CD8-positive, alpha-beta memory T cell (primary cell): ENCODE results near the gene TBC1D14. TPM values are rescaled to one million over a fixed set of nuclear protein-coding genes. Genes with fewer than 3 reads are reported as not detected.
A peak's percentile ranks its signal among the peaks of the same experiment; 100 is the strongest.

Experiments
- CTCF ChIA-PET: fragments of 350-600 bp; sonication (Branson Sonifier 250); formaldehyde crosslinking; loops from one replicate; lab custom pipeline; 2021; ENCODE audit warnings: antibody characterized with exemption; lab: Charles Lee
- POLR2A ChIA-PET: fragments of 350-600 bp; sonication (Branson Sonifier 250); formaldehyde crosslinking; loops from one replicate; lab custom pipeline; 2021; ENCODE audit warnings: antibody characterized with exemption; lab: Charles Lee
- DNase-seq, 5 donors: peaks; one replicate each; pipeline versions ENCODE4 v3.0.0 to v3.0.0-alpha.2; 2020 to 2022; ENCODE audit warnings: mixed read lengths in 1 of 5
- H3K27ac ChIP-seq: one replicate; pipeline ENCODE4 v1.7.0; 2013; ENCODE audit warnings: low read depth, mild to moderate bottlenecking, low read length, moderate library complexity
- H3K27me3 ChIP-seq: 2 replicates; pipeline ENCODE4 v1.7.0; 2013; ENCODE audit warnings: low read length, mild to moderate bottlenecking; ENCODE audit not compliant: insufficient read depth, poor library complexity, severe bottlenecking
- H3K36me3 ChIP-seq: 2 replicates; pipeline ENCODE4 v1.7.0; 2013; ENCODE audit warnings: mild to moderate bottlenecking, low read length, moderate library complexity; ENCODE audit not compliant: insufficient read depth
- H3K4me1 ChIP-seq: 2 replicates; pipeline ENCODE4 v1.7.0; 2013; ENCODE audit warnings: mild to moderate bottlenecking, low read length, moderate library complexity; ENCODE audit not compliant: insufficient read depth
- H3K4me3 ChIP-seq: 2 replicates; pipeline ENCODE4 v1.7.0; 2013; ENCODE audit warnings: mild to moderate bottlenecking, low read length
- H3K9me3 ChIP-seq: 2 replicates; pipeline ENCODE4 v1.7.0; 2013; ENCODE audit warnings: mild to moderate bottlenecking, low read length
- H3K27ac Mint-ChIP-seq, 8 donors: one replicate each; pipeline ENCODE4 v1.8.0; 2020 to 2021; ENCODE audit warnings: mixed read lengths in 8 of 8, mild to moderate bottlenecking in 6 of 8, inconsistent platforms in 3 of 8, moderate library complexity in 3 of 8
- H3K27me3 Mint-ChIP-seq, 2 donors: one replicate each; pipeline ENCODE4 v1.8.0; 2020 to 2021; ENCODE audit warnings: mixed read lengths in 2 of 2, mild to moderate bottlenecking in 1 of 2, moderate library complexity in 1 of 2
- H3K36me3 Mint-ChIP-seq, 3 donors: one replicate each; pipeline ENCODE4 v1.8.0; 2020 to 2021; ENCODE audit warnings: mixed read lengths in 3 of 3, inconsistent platforms in 1 of 3, mild to moderate bottlenecking in 1 of 3
- H3K4me1 Mint-ChIP-seq, 3 donors: one replicate each; pipeline ENCODE4 v1.8.0; 2020 to 2021; ENCODE audit warnings: mixed read lengths in 3 of 3, inconsistent platforms in 1 of 3, mild to moderate bottlenecking in 1 of 3
- H3K4me3 Mint-ChIP-seq, 7 donors: one replicate each; pipeline ENCODE4 v1.8.0; 2020 to 2021; ENCODE audit warnings: mixed read lengths in 7 of 7, mild to moderate bottlenecking in 6 of 7, moderate library complexity in 4 of 7, inconsistent platforms in 2 of 7
- H3K9me3 Mint-ChIP-seq, 5 donors: one replicate each; pipeline ENCODE4 v1.8.0; 2020 to 2022; ENCODE audit warnings: mixed read lengths in 5 of 5, mild to moderate bottlenecking in 3 of 5, moderate library complexity in 2 of 5, inconsistent platforms in 1 of 5
- polyA plus RNA-seq: library from polyadenylated mRNA; unstranded; fragments of 300-500 nt; fragmentation: Illumina TruSeq; gene quantifications from one replicate; pipeline ENCODE4 v1.2.3, GENCODE V29; 2021
- total RNA-seq, 2 experiments: library from RNA; stranded (reverse); gene quantifications; one replicate each; pipeline ENCODE4 v1.2.3, GENCODE V29; 2021

Gene TBC1D14
- total and polyA plus RNA-seq, 3 experiments from 2014 or later: 38.0 to 48.5 (median 43.7) TPM

- Mint-ChIP-seq H3K36me3 (peaks cover 9 to 90% (median 20%) of the 10 kb centered on the region in 3 donors), H3K4me3 (no peak overlapping the region), H3K27me3 (peaks cover 0 to 2% of the 10 kb centered on the region in 2 donors), H3K4me1 (peaks cover 0 to 6% (median 5%) of the 10 kb centered on the region in 3 donors), H3K9me3 (no peaks in the 10 kb centered on the region), H3K27ac (peak overlapping the region in 1 of 8 donors; percentile 82)
- CTCF ChIA-PET: interaction anchor here (6.1 kb wide), 1 partner anchor 158 kb away, joined by 174 read pairs; the partner anchor contains the start of gene BLOC1S4
- no peaks in the 10 kb centered on the region for H3K9me3 ChIP-seq
- DNase-seq: no peak
- no peaks in the 10 kb centered on the region for H3K27me3 ChIP-seq
- no peak overlapping the region for H3K27ac ChIP-seq
- no peaks in the 10 kb centered on the region for H3K4me1 ChIP-seq
- POLR2A ChIA-PET: no interaction called here
- H3K36me3 ChIP-seq: peaks cover 44% of the 10 kb centered on the region
- H3K4me3 ChIP-seq: no peak overlapping the region
Measured at GRCh38 chr4:6876440-6876839, 33.2 kb upstream of the TBC1D14 start.

GRCh38 chr4:6877067-6877466 is 32.6 kb upstream of the TBC1D14 start:
- H3K36me3 Mint-ChIP-seq: peaks cover 9 to 90% (median 20%) of the 10 kb centered on the region in 3 donors
- H3K27me3 Mint-ChIP-seq: no peaks in the 10 kb centered on the region
- POLR2A ChIA-PET: no interaction called here
- Histone ChIP-seq H3K27me3 (no peaks in the 10 kb centered on the region), H3K4me3 (no peak overlapping the region), H3K36me3 (peaks cover 49% of the 10 kb centered on the region), H3K9me3 (no peaks in the 10 kb centered on the region), H3K27ac (no peak overlapping the region), H3K4me1 (no peaks in the 10 kb centered on the region)
- no peaks in the 10 kb centered on the region for H3K9me3 Mint-ChIP-seq
- H3K4me3 Mint-ChIP-seq: no peak overlapping the region
- H3K27ac Mint-ChIP-seq: peak overlapping the region in 4 of 8 donors; percentile 28 to 82 (median 50)
- CTCF ChIA-PET: interaction anchor here (6.1 kb wide), 1 partner anchor 159 kb away, joined by 174 read pairs; the partner anchor contains the start of gene BLOC1S4
- DNase-seq: no peak
- peaks cover 0 to 6% (median 5%) of the 10 kb centered on the region in 3 donors for H3K4me1 Mint-ChIP-seq

GRCh38 chr4:6878451-6879059 is 31.1 kb upstream of the TBC1D14 start:
- Histone ChIP-seq H3K27ac (no peak overlapping the region), H3K9me3 (no peaks in the 10 kb centered on the region), H3K4me3 (no peak overlapping the region), H3K27me3 (no peaks in the 10 kb centered on the region), H3K36me3 (peaks cover 54% of the 10 kb centered on the region), H3K4me1 (no peaks in the 10 kb centered on the region)
- CTCF ChIA-PET: interaction anchor here (1.2 kb wide), 1 partner anchor 36 kb away, joined by 3 read pairs; no protein-coding TSS in a partner anchor
- Mint-ChIP-seq H3K27ac (peak overlapping the region in 3 of 8 donors; percentile 35 to 73 (median 38)), H3K36me3 (peaks cover 9 to 92% (median 22%) of the 10 kb centered on the region in 3 donors), H3K9me3 (no peaks in the 10 kb centered on the region), H3K4me3 (no peak overlapping the region), H3K4me1 (peaks cover 0 to 6% (median 5%) of the 10 kb centered on the region in 3 donors), H3K27me3 (no peaks in the 10 kb centered on the region)
- no peak for DNase-seq
- POLR2A ChIA-PET: no interaction called here

- Mint-ChIP-seq H3K9me3 (no peaks in the 10 kb centered on the region), H3K4me3 (no peak overlapping the region), H3K27ac (peak overlapping the region in 3 of 8 donors; percentile 28 to 59 (median 39)), H3K27me3 (no peaks in the 10 kb centered on the region), H3K4me1 (peaks cover 0 to 4% (median 2%) of the 10 kb centered on the region in 3 donors), H3K36me3 (peaks cover 9 to 76% (median 22%) of the 10 kb centered on the region in 3 donors)
- Histone ChIP-seq H3K27ac (no peak overlapping the region), H3K36me3 (peaks cover 43% of the 10 kb centered on the region), H3K4me1 (no peaks in the 10 kb centered on the region), H3K4me3 (no peak overlapping the region), H3K9me3 (no peaks in the 10 kb centered on the region), H3K27me3 (no peaks in the 10 kb centered on the region)
- CTCF ChIA-PET: interaction anchor here (1.3 kb wide), 1 partner anchor 160 kb away, joined by 4 read pairs; no protein-coding TSS in a partner anchor
- POLR2A ChIA-PET: no interaction called here
- no peak for DNase-seq
Measured at GRCh38 chr4:6880691-6881090, 28.9 kb upstream of the TBC1D14 start.

GRCh38 chr4:6881908-6882307 is 27.7 kb upstream of the TBC1D14 start:
- H3K36me3 ChIP-seq: peaks cover 36% of the 10 kb centered on the region
- CTCF ChIA-PET: interaction anchor here (6.0 kb wide), 1 partner anchor 8 kb away, joined by 33 read pairs; no protein-coding TSS in a partner anchor

GRCh38 chr4:6884341-6884870 is 25.2 kb upstream of the TBC1D14 start:
- peak overlapping the region in 2 of 8 donors; percentile 3 to 51 for H3K27ac Mint-ChIP-seq
- H3K27ac ChIP-seq: no peak overlapping the region
- no peaks in the 10 kb centered on the region for H3K9me3 Mint-ChIP-seq
- H3K4me1 ChIP-seq: no peaks in the 10 kb centered on the region
- peaks cover 3 to 41% (median 4%) of the 10 kb centered on the region in 3 donors for H3K36me3 Mint-ChIP-seq
- H3K27me3 ChIP-seq: no peaks in the 10 kb centered on the region
- H3K4me3 Mint-ChIP-seq: no peak overlapping the region
- no peak for DNase-seq
- peaks cover 26% of the 10 kb centered on the region for H3K36me3 ChIP-seq
- H3K27me3 Mint-ChIP-seq: no peaks in the 10 kb centered on the region
- no peak overlapping the region for H3K4me3 ChIP-seq
- H3K4me1 Mint-ChIP-seq: peaks cover 4 to 11% (median 5%) of the 10 kb centered on the region in 3 donors
- ChIA-PET POLR2A (no interaction called here), CTCF (interaction anchor here (1.3 to 6.0 kb wide), 3 partner anchors 11 to 186 kb away, joined by 3 to 33 read pairs (median 9); no protein-coding TSS in a partner anchor)
- no peaks in the 10 kb centered on the region for H3K9me3 ChIP-seq

More at GRCh38 chr4:6881908-6882307, 27.7 kb upstream of the TBC1D14 start:
- H3K4me3 ChIP-seq: no peak overlapping the region
- peaks cover 9 to 64% (median 17%) of the 10 kb centered on the region in 3 donors for H3K36me3 Mint-ChIP-seq
- H3K27ac Mint-ChIP-seq: peak overlapping the region in 3 of 8 donors; percentile 26 to 36 (median 30)
- no peak overlapping the region for H3K4me3 Mint-ChIP-seq
- no peaks in the 10 kb centered on the region for H3K9me3 ChIP-seq
- no peaks in the 10 kb centered on the region for H3K27me3 ChIP-seq
- DNase-seq: no peak
- H3K4me1 Mint-ChIP-seq: peaks cover 4 to 7% (median 5%) of the 10 kb centered on the region in 3 donors
- no peaks in the 10 kb centered on the region for H3K9me3 Mint-ChIP-seq
- no peak overlapping the region for H3K27ac ChIP-seq
- no peaks in the 10 kb centered on the region for H3K27me3 Mint-ChIP-seq
- H3K4me1 ChIP-seq: no peaks in the 10 kb centered on the region
- POLR2A ChIA-PET: no interaction called here

GRCh38 chr4:6885953-6886557 is 23.6 kb upstream of the TBC1D14 start:
- H3K4me3 ChIP-seq: no peak overlapping the region
- H3K27ac ChIP-seq: no peak overlapping the region
- H3K27me3 Mint-ChIP-seq: no peaks in the 10 kb centered on the region
- no peaks in the 10 kb centered on the region for H3K4me1 ChIP-seq
- no peaks in the 10 kb centered on the region for H3K9me3 Mint-ChIP-seq
- peaks cover 7 to 21% (median 12%) of the 10 kb centered on the region in 3 donors for H3K4me1 Mint-ChIP-seq
- peak overlapping the region in 4 of 8 donors; percentile 23 to 95 (median 43) for H3K27ac Mint-ChIP-seq
- ChIA-PET POLR2A (interaction anchor here (0.6 to 1.1 kb wide), 2 partner anchors 159 to 170 kb away, joined by 3 to 7 read pairs; no protein-coding TSS in a partner anchor), CTCF (interaction anchor here (0.6 to 6.0 kb wide), 6 partner anchors 12 to 172 kb away, joined by 3 to 33 read pairs (median 4); no protein-coding TSS in a partner anchor)
- peaks cover 21% of the 10 kb centered on the region for H3K36me3 ChIP-seq
- DNase-seq: no peak
- H3K4me3 Mint-ChIP-seq: no peak overlapping the region
- no peaks in the 10 kb centered on the region for H3K9me3 ChIP-seq
- H3K36me3 Mint-ChIP-seq: peaks cover 0 to 30% (median 1%) of the 10 kb centered on the region in 3 donors
- no peaks in the 10 kb centered on the region for H3K27me3 ChIP-seq
